IMR-90 (cell line): Measurements from ENCODE around the gene MLLT3. TPM values are rescaled to one million over a fixed set of nuclear protein-coding genes. Genes with fewer than 3 reads are reported as not detected.

Source experiments
- ATAC-seq: fragments of 200-7000 bp; cut with Tn5 transposase; 2 replicates; pipeline ENCODE4 v1.9.1; 2020; ENCODE audit warnings: low read depth, mild to moderate bottlenecking, moderate library complexity
- BruUV-seq: library from RNA; stranded (reverse); fragments of 400-500 nt; replicated peaks from 2 replicates; lab custom pipeline; 2021; lab: Mats Ljungman, UMichigan
- CTCF ChIA-PET: fragments of 300-600 bp; formaldehyde crosslinking; extraction: SDS; loops from one replicate; lab custom pipeline; 2021; ENCODE audit warnings: antibody characterized with exemption; lab: Yijun Ruan, JAX
- POLR2A ChIA-PET: fragments of 300-600 bp; sonication (Branson Sonifier 250); formaldehyde crosslinking; loops from one replicate; lab custom pipeline; 2022; ENCODE audit warnings: antibody characterized with exemption; ENCODE audit not compliant: unreplicated experiment; lab: Charles Lee
- DNase-seq: peaks from one replicate; pipeline ENCODE4 v3.0.0; 2013
- H2AFZ ChIP-seq: replicated peaks from 2 replicates; pipeline ENCODE3; 2013; ENCODE audit warnings: low read length, mild to moderate bottlenecking; ENCODE audit not compliant: poor library complexity
- H2AK5ac ChIP-seq: 2 replicates; pipeline ENCODE4 v1.6.1; 2013; ENCODE audit warnings: low read depth, low read length, inconsistent platforms
- H2AK9ac ChIP-seq: replicated peaks from 2 replicates; pipeline ENCODE3; 2013; ENCODE audit warnings: mild to moderate bottlenecking, low read depth, low read length, moderate library complexity; ENCODE audit not compliant: poor library complexity
- H2BK120ac ChIP-seq: 2 replicates; pipeline ENCODE4 v1.6.1; 2013; ENCODE audit warnings: low read depth, low read length, inconsistent platforms
- H2BK15ac ChIP-seq: 3 replicates; pipeline ENCODE4 v1.6.1; 2013; ENCODE audit warnings: low read depth, low read length, inconsistent platforms
- H2BK20ac ChIP-seq: 2 replicates; pipeline ENCODE4 v1.6.1; 2013; ENCODE audit warnings: low read depth, mild to moderate bottlenecking, inconsistent platforms, low read length, moderate library complexity
- H2BK5ac ChIP-seq: 2 replicates; pipeline ENCODE4 v1.6.1; 2013; ENCODE audit warnings: mild to moderate bottlenecking, low read depth, low read length, inconsistent platforms; ENCODE audit not compliant: poor library complexity, severe bottlenecking
- H3K14ac ChIP-seq: replicated peaks from 2 replicates; pipeline ENCODE4 v1.6.1; 2013; ENCODE audit warnings: low read depth, low read length, inconsistent platforms
- H3K18ac ChIP-seq: 2 replicates; pipeline ENCODE4 v1.6.1; 2013; ENCODE audit warnings: low read depth, low read length, control low read depth
- H3K23ac ChIP-seq: 2 replicates; pipeline ENCODE4 v1.6.1; 2013; ENCODE audit warnings: low read depth, low read length, inconsistent platforms
- H3K27ac ChIP-seq: 2 replicates; pipeline ENCODE4 v1.5.1; 2013; ENCODE audit warnings: mild to moderate bottlenecking, control low read depth, low read length; ENCODE audit not compliant: insufficient read depth
- H3K27me3 ChIP-seq: 2 replicates; pipeline ENCODE4 v1.6.1; 2013; ENCODE audit warnings: low read length; ENCODE audit not compliant: control insufficient read depth, insufficient read depth
- H3K36me3 ChIP-seq: 2 replicates; pipeline ENCODE4 v1.6.1; 2013; ENCODE audit warnings: low read length, mixed read lengths; ENCODE audit not compliant: control insufficient read depth, insufficient read depth
- H3K4ac ChIP-seq: 2 replicates; pipeline ENCODE4 v1.6.1; 2013; ENCODE audit warnings: low read depth, low read length, inconsistent platforms
- H3K4me1 ChIP-seq: 2 replicates; pipeline ENCODE4 v1.6.1; 2013; ENCODE audit warnings: low read length, mixed read lengths; ENCODE audit not compliant: control insufficient read depth, insufficient read depth
- H3K4me2 ChIP-seq: 2 replicates; pipeline ENCODE4 v1.6.1; 2013; ENCODE audit warnings: low read depth, mild to moderate bottlenecking, control low read depth, low read length, moderate library complexity
- H3K4me3 ChIP-seq: 2 replicates; pipeline ENCODE4 v1.5.1; 2013; ENCODE audit warnings: low read depth, mild to moderate bottlenecking, control low read depth, low read length, moderate library complexity; ENCODE audit not compliant: insufficient read depth
- H3K56ac ChIP-seq: 2 replicates; pipeline ENCODE4 v1.6.1; 2013; ENCODE audit warnings: low read length, inconsistent platforms; ENCODE audit not compliant: insufficient read depth; ENCODE audit errors: extremely low read depth
- H3K79me1 ChIP-seq, 2 experiments: 2 replicates each; pipeline ENCODE4 v1.6.1; 2013; ENCODE audit warnings: low read length in 2 of 2, inconsistent platforms in 1 of 2, low read depth in 1 of 2
- H3K9ac ChIP-seq: 2 replicates; pipeline ENCODE4 v1.6.1; 2013; ENCODE audit warnings: low read depth, low read length, control low read depth
- H3K9me1 ChIP-seq: 2 replicates; pipeline ENCODE4 v1.6.1; 2013; ENCODE audit warnings: low read length, inconsistent platforms; ENCODE audit not compliant: insufficient read depth
- H3K9me3 ChIP-seq: 2 replicates; pipeline ENCODE4 v1.6.1; 2013; ENCODE audit warnings: low read length; ENCODE audit not compliant: control insufficient read depth, insufficient read depth
- H4K20me1 ChIP-seq: 2 replicates; pipeline ENCODE4 v1.6.1; 2013; ENCODE audit warnings: low read length, inconsistent platforms; ENCODE audit not compliant: insufficient read depth
- H4K5ac ChIP-seq: 2 replicates; pipeline ENCODE4 v1.6.1; 2013; ENCODE audit warnings: mild to moderate bottlenecking, low read depth, low read length, control low read depth
- H4K8ac ChIP-seq, 2 experiments: 2 replicates each; pipeline ENCODE4 v1.6.1; 2013; ENCODE audit warnings: low read depth in 2 of 2, low read length in 2 of 2, control low read depth in 1 of 2, inconsistent platforms in 1 of 2
- H4K91ac ChIP-seq: 2 replicates; pipeline ENCODE4 v1.6.1; 2013; ENCODE audit warnings: low read depth, low read length, inconsistent platforms; ENCODE audit not compliant: insufficient read depth
- BHLHE40 ChIP-seq: fragments of 150-350 bp; IDR thresholded peaks from 2 replicates; pipeline ENCODE4 v1.6.1; 2016; ENCODE audit warnings: mild to moderate bottlenecking, low read depth, low read length
- CEBPB ChIP-seq: IDR thresholded peaks from 2 replicates; pipeline ENCODE4 v1.6.1; 2012; ENCODE audit warnings: low read depth, low read length, improper control_type of control experiment
- CHD1 ChIP-seq: IDR thresholded peaks from 2 replicates; pipeline ENCODE4 v1.6.1; 2012; ENCODE audit warnings: low read depth, low read length, improper control_type of control experiment
- ELK1 ChIP-seq: fragments of 150-350 bp; IDR thresholded peaks from 2 replicates; pipeline ENCODE4 v1.6.1; 2016; ENCODE audit warnings: low read depth, mild to moderate bottlenecking, low read length, moderate library complexity, borderline replicate concordance
- FOS ChIP-seq: fragments of 150-350 bp; IDR thresholded peaks from 2 replicates; pipeline ENCODE4 v1.6.1; 2016; ENCODE audit warnings: low read depth, low read length
- MAFK ChIP-seq: IDR thresholded peaks from 2 replicates; pipeline ENCODE4 v1.6.1; 2012; ENCODE audit warnings: low read depth, low read length, improper control_type of control experiment
- MAZ ChIP-seq: IDR thresholded peaks from 2 replicates; pipeline ENCODE4 v1.6.1; 2012; ENCODE audit warnings: low read depth, mild to moderate bottlenecking, low read length, improper control_type of control experiment, moderate library complexity, borderline replicate concordance
- MXI1 ChIP-seq: IDR thresholded peaks from 2 replicates; pipeline ENCODE4 v1.6.1; 2012; ENCODE audit warnings: low read depth, mild to moderate bottlenecking, low read length, moderate library complexity, borderline replicate concordance
- NFE2L2 ChIP-seq: fragments of 150-350 bp; IDR thresholded peaks from 2 replicates; pipeline ENCODE4 v1.6.1; 2016; ENCODE audit warnings: low read depth, mild to moderate bottlenecking, low read length
- POLR2A ChIP-seq: IDR thresholded peaks from 2 replicates; pipeline ENCODE4 v1.6.1; 2012; ENCODE audit warnings: mild to moderate bottlenecking, low read depth, low read length
- RAD21 ChIP-seq: IDR thresholded peaks from 2 replicates; pipeline ENCODE4 v1.6.1; 2012; ENCODE audit warnings: low read length, improper control_type of control experiment
- RCOR1 ChIP-seq: IDR thresholded peaks from 2 replicates; pipeline ENCODE4 v1.6.1; 2012; ENCODE audit warnings: mild to moderate bottlenecking, low read length, improper control_type of control experiment; ENCODE audit not compliant: insufficient replicate concordance
- RFX5 ChIP-seq: IDR thresholded peaks from 2 replicates; pipeline ENCODE4 v1.8.0; 2012; ENCODE audit warnings: low read depth, mild to moderate bottlenecking, low read length, moderate library complexity
- SMC3 ChIP-seq: fragments of 150-350 bp; IDR thresholded peaks from 2 replicates; pipeline ENCODE4 v1.6.1; 2016; ENCODE audit warnings: low read depth, mild to moderate bottlenecking, antibody characterized with exemption, low read length, moderate library complexity
- WGBS, 2 experiments: methylation state at CpG; one replicate each; pipeline versions ENCODE4 v1.1.5 to v1.1.7; 2013; ENCODE audit warnings: missing lambda C conversion rate in 2 of 2; ENCODE audit not compliant: insufficient read length in 1 of 2; ENCODE audit errors: extremely low coverage in 2 of 2; 5-methylcytosine and 5-hydroxymethylcytosine counted together
- dilution Hi-C: fragments of 300-500 bp; cut with HindIII; formaldehyde crosslinking; loops from one replicate; pipeline ENCODE4 v1.14.3; 2018; ENCODE audit warnings: low sequenced_read_pairs; ENCODE audit not compliant: unreplicated experiment
- in situ Hi-C: fragments of 300-500 bp; cut with MboI; formaldehyde crosslinking; loops from 3 replicates; pipeline ENCODE4 v1.14.3; 2019; ENCODE audit warnings: low sequenced_read_pairs, inconsistent platforms, mixed read lengths
- intact Hi-C: fragments of 100-400 bp; cut with micrococcal nuclease; formaldehyde crosslinking; loops from 2 replicates; pipeline ENCODE4 v1.10.0; 2022
- polyA plus RNA-seq, 3 experiments: library from polyadenylated mRNA; depleted of rRNA; stranded (reverse); fragments of >200 nt; gene quantifications; 2 replicates each; pipeline ENCODE4 v1.2.3, GENCODE V29; 2012; ENCODE audit warnings: low replicate concordance in 1 of 3
- total RNA-seq: library from RNA; depleted of rRNA; stranded (reverse); fragments of >200 nt; gene quantifications from 2 replicates; pipeline ENCODE4 v1.2.3, GENCODE V29; 2012
- TF ChIP-seq, protein P1 (sequence below): conservative IDR thresholded peaks from 2 replicates; pipeline ENCODE4 v1.5.1; 2012; ENCODE audit warnings: mild to moderate bottlenecking, low read depth, low read length, improper control_type of control experiment
- TF ChIP-seq, protein P2 (sequence below): fragments of 150-350 bp; IDR thresholded peaks from 2 replicates; pipeline ENCODE4 v1.6.1; 2017; ENCODE audit warnings: mild to moderate bottlenecking, antibody characterized with exemption, low read length, low read depth

The MLLT3 gene
- total and polyA plus RNA-seq, 2 of the 4 experiments (the other 2 are of a cell fraction): 10.4 to 21.1 TPM

- Histone ChIP-seq H3K4me1 (peaks cover under 1% of the 10 kb centered on the region; the same call in 1 of the 2 replicates), H2BK20ac (no peak overlapping the region), H3K4me2 (no peak overlapping the region), H3K9me3 (no peaks in the 10 kb centered on the region), H3K9me1 (peaks cover 2% of the 10 kb centered on the region; the same call in 1 of the 2 replicates), H3K23ac (no peak overlapping the region), H4K5ac (no peak overlapping the region), H3K36me3 (no peaks in the 10 kb centered on the region), H2BK15ac (no peak overlapping the region), H4K8ac (no peak overlapping the region), H2BK5ac (no peak overlapping the region), H3K9ac (no peak overlapping the region), H3K56ac (no peak overlapping the region), H3K79me1 (no peaks in the 10 kb centered on the region), H3K27me3 (no peaks in the 10 kb centered on the region), H3K4ac (no peak overlapping the region), H3K27ac (no peak overlapping the region), H4K20me1 (no peaks in the 10 kb centered on the region), H3K18ac (no peak overlapping the region), H2BK120ac (no peak overlapping the region), H4K91ac (no peak overlapping the region), H2AFZ (no peak overlapping the region), H3K4me3 (no peak overlapping the region), H2AK5ac (no peak overlapping the region), H2AK9ac (no peak overlapping the region), H3K14ac (no peak overlapping the region)
- DNase-seq: no peak
- TF ChIP-seq BHLHE40: no peak
- TF ChIP-seq MAZ: no peak
- TF ChIP-seq RFX5: no peak
- no peak for TF ChIP-seq SMC3
- no peak for TF ChIP-seq FOS
- TF ChIP-seq MXI1: no peak
- TF ChIP-seq, protein P1, sequence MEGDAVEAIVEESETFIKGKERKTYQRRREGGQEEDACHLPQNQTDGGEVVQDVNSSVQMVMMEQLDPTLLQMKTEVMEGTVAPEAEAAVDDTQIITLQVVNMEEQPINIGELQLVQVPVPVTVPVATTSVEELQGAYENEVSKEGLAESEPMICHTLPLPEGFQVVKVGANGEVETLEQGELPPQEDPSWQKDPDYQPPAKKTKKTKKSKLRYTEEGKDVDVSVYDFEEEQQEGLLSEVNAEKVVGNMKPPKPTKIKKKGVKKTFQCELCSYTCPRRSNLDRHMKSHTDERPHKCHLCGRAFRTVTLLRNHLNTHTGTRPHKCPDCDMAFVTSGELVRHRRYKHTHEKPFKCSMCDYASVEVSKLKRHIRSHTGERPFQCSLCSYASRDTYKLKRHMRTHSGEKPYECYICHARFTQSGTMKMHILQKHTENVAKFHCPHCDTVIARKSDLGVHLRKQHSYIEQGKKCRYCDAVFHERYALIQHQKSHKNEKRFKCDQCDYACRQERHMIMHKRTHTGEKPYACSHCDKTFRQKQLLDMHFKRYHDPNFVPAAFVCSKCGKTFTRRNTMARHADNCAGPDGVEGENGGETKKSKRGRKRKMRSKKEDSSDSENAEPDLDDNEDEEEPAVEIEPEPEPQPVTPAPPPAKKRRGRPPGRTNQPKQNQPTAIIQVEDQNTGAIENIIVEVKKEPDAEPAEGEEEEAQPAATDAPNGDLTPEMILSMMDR: no peak
- TF ChIP-seq RCOR1: no peak
- TF ChIP-seq CEBPB: no peak
- no peak for TF ChIP-seq CHD1
- TF ChIP-seq, protein P2, sequence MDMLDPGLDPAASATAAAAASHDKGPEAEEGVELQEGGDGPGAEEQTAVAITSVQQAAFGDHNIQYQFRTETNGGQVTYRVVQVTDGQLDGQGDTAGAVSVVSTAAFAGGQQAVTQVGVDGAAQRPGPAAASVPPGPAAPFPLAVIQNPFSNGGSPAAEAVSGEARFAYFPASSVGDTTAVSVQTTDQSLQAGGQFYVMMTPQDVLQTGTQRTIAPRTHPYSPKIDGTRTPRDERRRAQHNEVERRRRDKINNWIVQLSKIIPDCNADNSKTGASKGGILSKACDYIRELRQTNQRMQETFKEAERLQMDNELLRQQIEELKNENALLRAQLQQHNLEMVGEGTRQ: no peak
- no peak for TF ChIP-seq RAD21
- no peak for TF ChIP-seq POLR2A
- TF ChIP-seq NFE2L2: no peak
- TF ChIP-seq ELK1: no peak
- TF ChIP-seq MAFK: no peak
- CTCF ChIA-PET: no interaction called here
- ATAC-seq: no peak
- in situ Hi-C loops (no loop called here), intact Hi-C loops (no loop called here), dilution Hi-C loops (no loop called here)
- no CpG with 5 or more reads among the region's 3 CpGs for WGBS, 2 experiments
- POLR2A ChIA-PET: no interaction called here
- BruUV-seq: no TSS peak
Observed at GRCh38 chr9:20303996-20304395, 318.3 kb downstream of the MLLT3 start.
